GM19395 (cell line): ENCODE results near the gene KRT39.
"Not testable (repeated sequence)": the region's sequence is repeated elsewhere in the genome, so short reads cannot be mapped to it uniquely, and the experiment has no call there.

ENCODE experiments used
- ATAC-seq: cut with Tn5 transposase; IDR thresholded peaks from one replicate; pipeline ENCODE4 v1.9.1; 2021; ENCODE audit warnings: mild to moderate bottlenecking, moderate library complexity; ENCODE audit not compliant: unreplicated experiment

The KRT39 gene

DNA sequence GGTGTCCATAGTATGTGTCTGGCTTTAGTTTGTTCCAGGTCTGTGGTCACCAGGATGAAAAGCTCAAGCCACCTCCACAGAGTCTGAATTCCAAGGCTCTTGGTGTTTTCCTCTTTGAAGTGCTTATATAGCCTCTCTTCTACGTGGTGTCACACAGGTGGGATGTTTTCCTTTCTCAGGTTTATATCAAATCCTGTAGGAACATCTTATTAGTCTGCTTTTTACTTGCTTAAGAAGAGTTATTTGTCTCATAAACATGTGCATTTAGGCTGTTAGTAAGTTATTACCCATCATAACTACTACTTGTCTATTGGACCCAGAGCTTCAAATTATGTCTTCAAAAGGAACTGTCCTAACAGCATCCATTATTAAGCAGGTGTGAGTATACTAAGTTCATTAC lies at the start of gene KRT39:
Gene KRT39 (minus strand): TSS at position 101 of the 400 bp plus-strand sequence. CDS start 92 bp downstream, at position 9.
- ATAC-seq: no peak

DNA sequence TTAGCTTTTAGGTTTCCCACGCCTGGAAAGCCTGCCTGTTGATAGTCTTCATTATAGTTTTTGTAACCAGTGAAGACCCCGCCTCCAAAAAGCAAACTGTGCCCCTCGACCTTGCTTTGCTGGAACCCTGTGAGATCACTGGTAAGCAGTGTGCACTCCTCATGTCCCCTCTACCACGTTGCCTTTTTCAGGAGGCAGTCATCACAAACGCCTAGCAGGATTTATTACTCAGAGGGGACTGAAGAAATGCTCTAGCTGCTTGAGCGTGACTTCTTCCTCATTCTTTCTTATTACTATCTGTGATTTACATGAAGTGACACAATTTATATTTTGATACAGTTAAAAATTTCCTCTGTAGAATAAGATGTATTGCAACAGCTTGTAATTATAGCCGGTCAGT lies 48.7 kb upstream of the KRT39 start:
- ATAC-seq: no peak

DNA sequence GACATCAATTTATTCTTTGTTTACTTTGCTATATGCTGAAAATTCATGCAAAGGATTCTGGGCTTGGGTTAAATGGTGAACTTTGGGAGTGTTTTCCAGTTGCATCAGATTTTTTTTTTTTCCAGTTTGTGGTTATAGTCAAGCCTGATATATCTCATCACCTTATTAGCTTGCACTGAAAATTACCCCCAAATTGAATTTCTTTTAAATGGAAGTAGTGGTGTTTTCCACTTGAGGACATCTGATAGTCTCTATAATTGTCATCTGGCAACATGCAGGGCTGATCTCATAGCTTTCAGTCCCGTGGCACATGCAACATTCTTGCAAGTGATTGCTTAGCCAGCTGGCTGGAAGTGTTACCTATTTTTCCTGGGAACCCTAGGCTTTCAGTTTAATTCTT lies 46.9 kb upstream of the KRT39 start:
- ATAC-seq: no peak

DNA sequence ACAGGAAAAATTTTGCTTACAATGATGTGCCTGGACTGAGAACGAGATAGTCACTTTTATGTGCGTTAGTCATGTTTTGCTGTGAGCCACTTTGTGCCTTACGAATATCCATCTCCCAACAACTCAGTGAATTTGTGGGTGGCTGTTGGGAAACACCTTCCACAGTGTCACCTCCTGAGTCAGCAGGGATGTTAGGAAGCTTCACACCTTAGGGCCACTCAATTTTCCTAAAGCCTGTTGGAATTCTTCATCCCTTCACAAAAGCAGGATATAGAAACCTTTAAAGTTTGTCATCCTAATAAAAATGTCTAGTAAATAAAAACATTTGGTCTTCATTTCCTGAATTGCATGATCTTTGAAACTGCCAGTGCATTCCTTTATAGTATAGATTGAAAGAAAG lies 46.4 kb upstream of the KRT39 start:
- ATAC-seq: no peak

DNA sequence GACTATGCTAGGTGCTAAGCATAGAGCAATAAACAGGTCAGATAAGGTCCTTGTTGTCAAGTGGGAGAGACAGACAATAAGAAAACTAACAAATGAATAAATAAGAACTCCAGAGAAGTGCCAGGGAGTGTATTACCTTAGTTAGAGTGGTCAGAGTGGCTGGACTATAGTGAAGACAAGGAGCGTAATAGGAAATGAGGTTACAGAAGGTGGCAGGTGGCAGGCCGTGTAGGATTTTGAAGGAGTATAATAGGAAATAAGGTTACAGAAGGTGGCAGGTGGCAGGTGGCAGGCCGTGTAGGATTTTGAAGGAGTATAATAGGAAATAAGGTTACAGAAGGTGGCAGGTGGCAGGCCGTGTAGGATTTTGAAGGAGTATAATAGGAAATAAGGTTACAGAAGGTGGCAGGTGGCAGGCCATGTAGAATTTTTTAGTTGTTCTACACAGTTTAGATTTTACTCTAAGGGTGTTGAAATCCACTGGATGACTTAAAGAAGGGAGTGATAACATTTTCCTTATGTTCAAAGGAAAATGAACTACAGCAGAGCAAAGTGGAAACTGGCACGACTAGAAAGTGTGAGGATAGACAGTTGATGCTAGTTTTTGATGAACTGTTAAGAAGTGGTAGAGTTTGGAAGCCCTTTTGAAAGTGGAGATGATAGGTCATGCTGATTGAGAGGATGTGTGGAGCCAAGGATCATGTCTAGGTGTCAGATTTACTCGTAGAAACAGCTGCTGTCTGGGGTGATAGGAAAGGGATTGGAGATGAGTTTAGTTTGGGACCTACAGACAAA lies 45.8 kb upstream of the KRT39 start:
- no peak for ATAC-seq

DNA sequence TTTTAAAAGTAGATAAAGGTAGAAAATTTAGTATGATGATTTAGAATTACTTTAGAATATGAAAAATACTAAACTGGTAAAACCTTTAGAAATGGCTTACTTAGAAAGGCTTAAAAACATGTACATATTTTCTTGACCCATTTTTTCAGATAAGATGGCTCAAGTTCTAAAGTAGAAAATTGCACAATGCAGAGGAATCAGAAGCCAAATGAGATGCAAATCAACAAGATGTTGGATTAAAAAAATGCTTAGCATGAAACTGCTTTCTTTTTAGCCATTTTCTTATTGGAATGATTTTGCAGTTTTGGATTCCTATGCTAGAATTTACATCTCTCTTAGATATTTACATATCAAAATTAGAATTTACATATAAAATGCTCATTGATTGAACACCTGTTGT lies 43.7 kb upstream of the KRT39 start:
- ATAC-seq: no peak

DNA sequence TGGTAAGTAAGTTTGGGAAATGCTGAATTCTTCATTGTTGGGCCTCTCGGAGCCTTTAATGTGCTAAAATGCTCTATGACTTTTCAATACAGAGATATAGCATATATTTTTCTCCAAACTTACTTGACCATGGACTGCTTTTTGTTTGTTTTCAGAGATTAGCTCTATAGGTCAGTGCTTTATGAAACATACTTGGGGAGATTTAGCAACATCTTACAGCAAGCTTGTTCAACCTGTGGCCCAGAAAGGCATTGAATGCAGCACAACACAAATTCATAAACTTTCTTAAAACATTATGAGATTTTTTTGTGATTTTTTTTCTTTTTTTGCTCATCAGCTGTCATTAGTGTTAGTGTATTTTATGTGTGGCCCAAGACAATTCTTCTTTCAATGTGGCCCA lies 43.2 kb upstream of the KRT39 start:
- no peak for ATAC-seq

DNA sequence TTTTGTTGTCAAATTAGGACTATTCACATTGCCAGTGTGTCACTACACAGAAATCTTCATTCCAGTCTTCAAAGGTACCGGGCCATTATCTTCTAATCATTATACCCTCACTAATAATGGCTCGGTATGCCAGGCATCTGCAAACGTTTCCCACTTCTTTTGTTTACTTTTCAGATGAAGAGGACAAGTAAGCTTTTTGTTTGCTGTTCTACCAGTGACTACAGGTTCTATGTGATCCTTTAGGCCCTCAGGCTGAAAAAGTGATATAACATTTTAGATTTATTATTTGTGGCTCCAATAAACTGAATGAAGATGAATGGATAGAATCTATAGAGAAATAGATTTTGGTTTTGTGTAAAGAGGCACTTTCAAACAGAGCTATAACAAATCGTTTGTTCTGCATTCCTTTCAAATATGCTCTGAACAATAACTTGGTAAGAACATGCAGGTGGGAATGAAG lies 42.6 kb upstream of the KRT39 start:
- ATAC-seq: no peak

DNA sequence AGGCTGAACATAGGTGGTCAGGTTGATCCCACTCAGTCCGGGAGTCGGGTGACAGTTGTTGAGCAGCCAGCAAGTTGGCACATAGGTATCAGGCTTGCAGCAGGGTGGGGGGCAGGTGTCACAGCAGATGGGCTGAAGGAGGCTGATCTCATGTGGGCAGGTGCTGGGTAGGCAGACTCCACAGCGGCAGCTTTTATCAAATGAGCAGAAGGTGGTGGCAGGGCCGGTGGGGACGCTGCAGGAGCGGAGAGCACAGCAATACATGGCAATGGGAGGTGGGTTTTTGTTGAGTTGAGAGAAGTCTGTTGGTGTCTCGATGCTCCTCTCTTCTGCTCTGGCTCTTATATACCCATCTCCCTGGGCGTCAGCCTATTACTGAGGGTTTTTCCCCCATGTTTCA lies 42.1 kb upstream of the KRT39 start, which contains the start of gene KRTAP3-1:
Gene KRTAP3-1 (minus strand): TSS at position 318 of the 400 bp plus-strand sequence. CDS start 54 bp downstream, at position 264.
- no peak for ATAC-seq

DNA sequence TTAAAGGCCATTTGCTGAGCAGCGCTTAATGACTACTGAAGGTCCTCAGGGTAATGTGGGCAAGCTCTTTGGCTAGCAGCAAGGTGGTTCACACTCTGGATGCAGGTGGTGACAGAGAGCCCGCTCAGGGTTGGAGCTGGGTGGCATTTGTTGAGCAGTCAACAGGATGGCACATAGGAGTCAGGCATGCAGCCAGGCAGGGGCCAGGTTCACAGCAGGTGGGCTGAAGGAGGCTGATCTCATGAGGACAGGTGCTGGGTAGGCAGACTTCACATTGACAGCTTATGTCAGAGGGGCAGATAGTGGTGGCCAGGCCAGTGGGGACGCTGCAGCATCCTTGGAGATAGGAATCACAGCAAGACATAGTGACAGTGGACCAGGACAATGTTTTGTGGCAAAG lies 37.6 kb upstream of the KRT39 start:
- ATAC-seq: no peak

DNA sequence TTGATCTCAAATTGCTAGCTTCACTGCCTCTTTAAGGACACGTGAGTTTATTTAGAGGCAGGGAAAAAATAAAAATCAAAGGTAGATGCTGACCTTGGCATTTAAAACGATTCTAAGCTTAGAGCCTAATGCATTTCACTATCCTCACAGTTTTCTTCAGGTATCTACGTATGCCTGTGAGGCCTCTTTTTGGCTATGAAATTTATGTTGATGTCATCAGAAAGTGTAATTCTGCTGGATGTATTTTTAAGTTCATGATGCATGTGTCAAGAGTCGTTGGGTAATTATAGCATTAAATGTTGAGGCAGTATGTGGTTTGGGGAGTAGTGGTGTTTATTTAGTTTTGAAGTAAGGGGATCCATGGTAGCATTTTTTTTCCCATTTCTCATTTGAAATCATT lies 37.2 kb upstream of the KRT39 start:
- ATAC-seq: no peak

DNA sequence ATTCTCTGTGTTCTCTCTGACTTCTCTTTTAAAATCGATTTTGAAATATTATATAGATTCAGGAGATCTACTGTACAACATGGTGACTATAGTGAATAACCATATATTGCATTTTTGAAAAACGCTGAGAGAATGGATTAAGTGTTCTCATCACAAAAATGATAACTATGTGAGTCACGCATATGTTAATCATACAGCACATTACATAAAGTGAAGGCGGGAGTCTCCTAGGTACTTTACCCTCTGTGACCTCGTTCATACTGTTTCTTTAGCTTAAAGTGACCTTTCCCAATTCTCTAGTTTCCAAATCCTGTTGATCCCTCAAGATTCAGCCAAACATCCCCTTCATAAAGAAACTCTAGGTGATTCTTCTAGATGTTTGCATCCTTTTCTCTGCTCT lies 36.1 kb upstream of the KRT39 start:
- no peak for ATAC-seq

DNA sequence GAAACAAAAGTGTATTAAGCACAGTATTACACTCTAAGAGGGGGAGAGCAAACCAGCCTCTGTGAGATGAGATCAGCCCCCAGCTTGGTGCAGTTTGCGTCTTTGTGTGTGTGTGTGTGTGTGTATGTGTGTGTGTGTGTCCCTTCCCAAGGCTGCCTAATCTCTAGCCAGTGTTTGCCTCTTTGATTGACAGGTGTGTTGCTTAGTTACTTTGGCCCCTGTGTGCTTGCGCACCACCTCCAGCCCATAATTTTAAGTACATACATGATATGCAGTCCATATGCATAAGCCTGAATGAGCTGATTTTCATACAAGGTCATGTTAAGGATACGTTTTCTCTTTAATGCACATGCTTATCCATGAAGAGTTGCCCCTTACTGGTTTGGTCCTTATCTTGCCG lies 35.0 kb upstream of the KRT39 start:
- ATAC-seq: no peak

DNA sequence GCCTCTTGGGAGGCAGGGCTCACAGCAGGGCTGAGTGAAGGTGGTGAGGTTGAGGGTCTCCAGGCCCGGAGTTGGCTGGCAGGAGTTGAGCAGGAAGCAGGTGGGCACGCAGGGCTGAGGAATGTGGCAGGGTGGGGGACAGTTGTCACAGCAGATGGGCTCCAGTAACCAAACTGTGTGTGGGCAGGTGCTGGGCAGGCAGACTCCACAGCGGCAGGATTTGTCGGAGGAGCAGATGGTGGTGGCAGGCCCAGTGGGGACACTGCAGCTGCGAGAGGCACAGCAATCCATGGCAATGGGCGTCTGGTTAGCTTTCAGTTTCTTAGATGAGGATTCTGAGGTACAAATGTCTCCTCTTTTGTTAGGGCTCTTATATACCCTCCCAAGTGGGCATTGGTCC lies 32.8 kb upstream of the KRT39 start, which contains the start of gene KRTAP3-2:
Gene KRTAP3-2 (minus strand): TSS at position 344 of the 400 bp plus-strand sequence. CDS start 53 bp downstream, at position 291.
- not testable (repeated sequence) for ATAC-seq

DNA sequence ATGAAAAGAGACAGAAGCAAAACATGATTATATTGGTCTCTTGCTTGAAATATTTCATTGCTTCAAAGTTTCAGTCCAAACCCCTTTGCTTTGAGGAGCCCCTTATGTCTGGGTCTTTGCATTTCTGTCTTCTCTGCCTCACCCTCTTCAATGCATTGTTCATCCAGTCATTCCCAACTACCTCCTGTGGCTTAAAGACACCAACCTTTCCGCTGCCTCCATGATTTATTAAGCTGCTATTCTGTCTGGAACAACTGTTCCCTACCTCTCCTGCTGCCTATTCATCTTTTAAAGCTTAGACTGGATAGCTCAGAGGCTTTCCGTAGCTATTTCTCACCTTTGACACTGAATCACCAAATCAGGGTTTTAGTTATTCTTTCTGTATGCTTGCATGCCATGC lies 30.6 kb upstream of the KRT39 start:
- no peak for ATAC-seq

DNA sequence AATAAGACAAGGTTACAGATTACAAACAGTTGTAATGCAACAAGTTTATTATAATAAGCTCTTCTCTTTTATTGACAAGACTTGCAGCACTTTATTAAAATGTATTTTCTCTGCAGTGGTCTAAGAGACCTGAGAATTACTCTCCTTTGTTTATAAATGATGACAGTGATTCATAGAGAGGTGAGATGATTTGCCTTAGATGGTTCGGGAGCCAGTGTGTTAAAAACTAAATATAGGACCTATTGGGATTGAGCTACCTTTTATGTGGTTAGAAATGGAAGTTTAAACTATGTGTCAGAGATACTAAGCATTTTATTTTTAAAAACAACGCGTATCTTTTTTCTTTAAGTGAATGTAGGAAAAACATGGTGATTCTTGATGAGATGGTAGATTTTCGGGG lies 30.1 kb upstream of the KRT39 start:
- no peak for ATAC-seq

DNA sequence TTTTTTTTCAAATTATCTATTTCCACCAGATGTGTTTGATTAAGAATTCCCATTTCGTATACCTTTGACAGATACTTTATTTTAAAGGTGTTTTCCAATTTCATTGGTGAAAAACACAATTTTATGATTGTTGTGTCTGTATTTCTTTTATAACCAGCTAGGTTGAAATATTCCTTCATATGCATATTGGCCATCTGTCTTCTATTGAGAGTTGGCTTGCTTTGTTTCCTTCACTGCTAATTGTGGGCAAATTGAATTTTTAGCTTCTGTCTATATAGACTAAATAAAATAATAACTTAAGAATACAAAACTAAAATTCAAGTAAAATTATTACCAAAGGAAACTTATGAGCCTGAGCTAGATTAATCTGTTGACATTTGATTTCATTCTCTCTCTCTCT lies 28.4 kb upstream of the KRT39 start:
- no peak for ATAC-seq

DNA sequence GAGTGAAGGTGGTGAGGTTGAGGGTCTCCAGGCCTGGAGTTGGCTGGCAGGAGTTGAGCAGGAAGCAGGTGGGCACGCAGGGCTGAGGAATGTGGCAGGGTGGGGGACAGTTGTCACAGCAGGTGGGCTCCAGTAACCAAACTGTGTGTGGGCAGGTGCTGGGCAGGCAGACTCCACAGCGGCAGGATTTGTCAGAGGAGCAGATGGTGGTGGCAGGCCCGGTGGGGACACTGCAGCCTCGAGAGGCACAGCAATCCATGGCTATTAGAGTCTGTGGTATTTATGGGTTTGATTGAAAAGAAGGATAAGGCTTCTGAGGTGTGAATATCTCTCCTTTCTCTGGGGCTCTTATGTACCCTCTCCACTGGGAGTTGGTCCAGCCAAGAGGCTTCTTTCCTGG lies 27.1 kb upstream of the KRT39 start, which contains the start of gene KRTAP3-3:
Gene KRTAP3-3 (minus strand): TSS at position 326 of the 400 bp plus-strand sequence. CDS start 67 bp downstream, at position 259.
- no peak for ATAC-seq

DNA sequence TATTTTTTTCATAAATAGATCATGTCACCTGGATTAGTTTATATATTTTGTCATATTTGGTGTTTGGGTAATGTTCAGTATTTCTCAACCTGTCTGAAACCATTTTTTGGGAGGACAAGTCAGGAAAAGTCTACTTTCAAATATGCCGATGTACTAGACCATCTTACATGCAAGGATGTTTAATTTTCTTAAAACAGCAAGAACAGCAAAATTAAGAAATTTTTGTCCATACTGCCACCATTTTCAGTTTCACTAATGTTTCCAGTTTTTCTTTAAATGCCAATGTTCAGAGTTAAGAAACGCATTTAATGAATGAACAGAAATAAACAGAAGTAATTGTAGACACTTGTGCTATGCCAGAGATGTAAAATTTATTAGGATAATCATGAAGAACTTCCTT lies 26.3 kb upstream of the KRT39 start:
- ATAC-seq: no peak

DNA sequence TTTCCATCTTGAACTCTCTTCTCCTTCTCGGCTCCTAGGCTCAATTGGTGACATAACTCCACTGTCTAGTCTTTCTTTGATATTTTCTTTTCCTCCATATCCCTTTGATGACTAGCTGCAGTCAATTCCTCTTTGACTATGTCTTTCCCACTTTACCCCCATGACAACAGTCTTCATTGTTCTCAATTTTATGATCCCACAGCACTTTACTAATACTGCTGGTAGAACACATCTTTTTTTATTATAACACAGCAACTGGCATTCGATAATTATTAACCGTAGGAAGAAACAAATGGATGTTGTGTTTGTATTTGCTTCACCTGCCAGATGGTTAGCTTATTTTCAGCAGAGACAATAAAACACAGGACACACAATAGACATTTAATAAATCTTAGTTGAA lies 25.9 kb upstream of the KRT39 start:
- ATAC-seq: no peak

DNA sequence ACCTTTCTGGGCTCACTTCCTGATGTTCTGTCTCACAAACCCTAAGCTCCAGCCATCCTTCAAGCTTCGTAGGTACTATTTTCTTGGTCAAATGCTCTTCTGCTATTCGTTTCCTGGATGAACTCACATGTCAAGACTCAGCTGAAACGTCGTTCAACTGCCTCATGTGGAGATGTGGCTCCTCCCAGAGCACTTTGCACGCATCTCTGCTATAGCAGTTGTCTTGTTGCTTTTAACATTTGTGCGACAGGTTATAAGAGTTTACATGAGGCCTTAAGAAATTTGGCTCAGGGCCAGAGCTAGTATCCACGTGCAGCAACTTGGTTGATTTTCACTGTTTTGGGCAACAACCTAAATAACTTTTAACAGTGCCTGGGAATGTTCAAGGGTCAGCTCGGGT lies 20.2 kb upstream of the KRT39 start:
- ATAC-seq: no peak

DNA sequence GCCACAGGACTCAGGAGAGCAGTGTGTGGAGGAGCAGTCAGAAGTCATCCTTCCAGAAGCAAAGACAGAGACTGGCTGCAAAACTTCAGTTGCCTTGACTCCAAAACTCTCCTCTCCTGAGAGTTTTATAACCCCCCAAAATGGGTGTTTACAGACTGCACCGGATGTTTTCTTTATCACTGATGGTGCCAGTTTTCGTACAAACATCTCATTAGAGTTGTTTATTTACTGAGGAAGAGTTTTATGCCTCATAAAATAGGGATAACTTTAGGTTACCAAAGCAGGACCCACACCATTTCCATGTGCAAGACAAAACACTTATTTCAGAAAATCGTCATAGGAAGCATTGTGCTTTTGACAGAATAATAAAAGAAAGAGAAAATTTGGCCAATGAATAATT lies 17.5 kb upstream of the KRT39 start, which contains the start of gene KRT40:
Gene KRT40 (minus strand): TSS at position 101 of the 400 bp plus-strand sequence. CDS start 53 bp downstream, at position 48.
- ATAC-seq: no peak
